Measurements from ENCODE around the gene PARP1.
A peak's percentile ranks its signal among the peaks of the same experiment; 100 is the strongest.

PARP1 gene

GRCh38 chr1:226429858-226430715, 22.2 kb upstream of the PARP1 start:
- H4K91ac ChIP-seq (ENCODE audit: low read length) = peak overlapping the region; percentile 28
- H3K27me3 ChIP-seq (ENCODE audit: control insufficient read depth in 1 of 2, insufficient read depth in 1 of 2, low read length in 2 of 2) = peaks cover 7 to 45% of the 10 kb centered on the region in 2 experiments
- no peak overlapping the region for H3K23ac ChIP-seq (ENCODE audit: low read length in 2 of 2)
- no peak overlapping the region for H3K4ac ChIP-seq (ENCODE audit: low read depth in 1 of 2, low read length in 2 of 2)
- no peaks in the 10 kb centered on the region for H3K9me3 ChIP-seq (ENCODE audit: control insufficient read depth, low read length)
- H3K4me2 ChIP-seq (ENCODE audit: low read length, poor library complexity, severe bottlenecking) = no peak overlapping the region
- no peak for DNase-seq
- H2BK12ac ChIP-seq (ENCODE audit: low read length in 2 of 2) = no peak overlapping the region
- no peak overlapping the region for H2BK5ac ChIP-seq (ENCODE audit: low read depth, low read length, poor library complexity, severe bottlenecking)
- no peak overlapping the region for H2AK5ac ChIP-seq (ENCODE audit: low read length, severe bottlenecking)
- peak overlapping the region in 1 of 2 experiments; percentile 6 for H3K14ac ChIP-seq (ENCODE audit: low read length in 2 of 2)
- no peak overlapping the region for H2BK15ac ChIP-seq (ENCODE audit: low read depth, poor library complexity, severe bottlenecking)
- no peak overlapping the region for H3K4me3 ChIP-seq (ENCODE audit: insufficient read depth in 1 of 2, low read depth in 1 of 2, low read length in 2 of 2)
- H3K9ac ChIP-seq (ENCODE audit: low read length) = no peak overlapping the region
- no peak overlapping the region for H3K27ac ChIP-seq (ENCODE audit: low read length, poor library complexity, severe bottlenecking)
- 88% methylated on average over 14 of the region's 14 CpGs for WGBS
- H3K79me1 ChIP-seq (replicated peaks; ENCODE audit: low read length, poor library complexity, severe bottlenecking) = no peaks in the 10 kb centered on the region
- H4K8ac ChIP-seq (ENCODE audit: low read length) = no peak overlapping the region
- no peaks in the 10 kb centered on the region for H3K36me3 ChIP-seq (ENCODE audit: control insufficient read depth in 1 of 2, insufficient read depth in 2 of 2, low read depth in 1 of 2, low read length in 2 of 2)
- H2BK120ac ChIP-seq (ENCODE audit: low read depth, low read length) = no peak overlapping the region
- H3K18ac ChIP-seq (ENCODE audit: low read depth in 1 of 2, low read length in 2 of 2) = no peak overlapping the region
- peaks cover 8% of the 10 kb centered on the region for H3K4me1 ChIP-seq (ENCODE audit: control insufficient read depth, insufficient read depth, low read depth, low read length)
- H2AFZ ChIP-seq (ENCODE audit: low read depth, low read length) = no peak overlapping the region

GRCh38 chr1:226428791-226429461, 21.0 kb upstream of the PARP1 start:
- no peak overlapping the region for H2BK15ac ChIP-seq (ENCODE audit: low read depth, poor library complexity, severe bottlenecking)
- H2BK12ac ChIP-seq (ENCODE audit: low read length in 2 of 2) = no peak overlapping the region
- H3K14ac ChIP-seq (ENCODE audit: low read length in 2 of 2) = peak overlapping the region in 1 of 2 experiments; percentile 1
- no peak overlapping the region for H2AFZ ChIP-seq (ENCODE audit: low read depth, low read length)
- peaks cover 10% of the 10 kb centered on the region for H3K4me1 ChIP-seq (ENCODE audit: control insufficient read depth, insufficient read depth, low read depth, low read length)
- WGBS = 25% methylated on average over 11 of the region's 12 CpGs
- DNase-seq = no peak
- H3K18ac ChIP-seq (ENCODE audit: low read depth in 1 of 2, low read length in 2 of 2) = no peak overlapping the region
- no peak overlapping the region for H3K4me3 ChIP-seq (ENCODE audit: insufficient read depth in 1 of 2, low read depth in 1 of 2, low read length in 2 of 2)
- H3K4me2 ChIP-seq (ENCODE audit: low read length, poor library complexity, severe bottlenecking) = peak overlapping the region; percentile 35
- no peak overlapping the region for H4K91ac ChIP-seq (ENCODE audit: low read length)
- no peak overlapping the region for H3K27ac ChIP-seq (ENCODE audit: low read length, poor library complexity, severe bottlenecking)
- H3K27me3 ChIP-seq (ENCODE audit: control insufficient read depth in 1 of 2, insufficient read depth in 1 of 2, low read length in 2 of 2) = peaks cover 7 to 43% of the 10 kb centered on the region in 2 experiments
- no peak overlapping the region for H3K9ac ChIP-seq (ENCODE audit: low read length)
- no peak overlapping the region for H3K23ac ChIP-seq (ENCODE audit: low read length in 2 of 2)
- no peak overlapping the region for H2BK5ac ChIP-seq (ENCODE audit: low read depth, low read length, poor library complexity, severe bottlenecking)
- no peaks in the 10 kb centered on the region for H3K9me3 ChIP-seq (ENCODE audit: control insufficient read depth, low read length)
- H2AK5ac ChIP-seq (ENCODE audit: low read length, severe bottlenecking) = no peak overlapping the region
- peak overlapping the region; percentile 14 for H4K8ac ChIP-seq (ENCODE audit: low read length)
- H3K36me3 ChIP-seq (ENCODE audit: control insufficient read depth in 1 of 2, insufficient read depth in 2 of 2, low read depth in 1 of 2, low read length in 2 of 2) = no peaks in the 10 kb centered on the region
- no peaks in the 10 kb centered on the region for H3K79me1 ChIP-seq (replicated peaks; ENCODE audit: low read length, poor library complexity, severe bottlenecking)
- no peak overlapping the region for H2BK120ac ChIP-seq (ENCODE audit: low read depth, low read length)
- no peak overlapping the region for H3K4ac ChIP-seq (ENCODE audit: low read depth in 1 of 2, low read length in 2 of 2)

- no peak for DNase-seq
- Histone ChIP-seq H3K79me1 (replicated peaks; ENCODE audit: low read length, poor library complexity, severe bottlenecking) (no peaks in the 10 kb centered on the region), H4K91ac (ENCODE audit: low read length) (no peak overlapping the region), H2BK120ac (ENCODE audit: low read depth, low read length) (no peak overlapping the region), H3K27me3 (ENCODE audit: control insufficient read depth in 1 of 2, insufficient read depth in 1 of 2, low read length in 2 of 2) (peaks cover 7 to 40% of the 10 kb centered on the region in 2 experiments), H3K4ac (ENCODE audit: low read depth in 1 of 2, low read length in 2 of 2) (no peak overlapping the region), H2BK15ac (ENCODE audit: low read depth, poor library complexity, severe bottlenecking) (no peak overlapping the region), H2BK5ac (ENCODE audit: low read depth, low read length, poor library complexity, severe bottlenecking) (no peak overlapping the region), H2BK12ac (ENCODE audit: low read length in 2 of 2) (no peak overlapping the region), H3K4me3 (ENCODE audit: insufficient read depth in 1 of 2, low read depth in 1 of 2, low read length in 2 of 2) (no peak overlapping the region), H3K4me2 (ENCODE audit: low read length, poor library complexity, severe bottlenecking) (no peak overlapping the region), H3K18ac (ENCODE audit: low read depth in 1 of 2, low read length in 2 of 2) (no peak overlapping the region), H3K36me3 (ENCODE audit: control insufficient read depth in 1 of 2, insufficient read depth in 2 of 2, low read depth in 1 of 2, low read length in 2 of 2) (no peaks in the 10 kb centered on the region), H3K9me3 (ENCODE audit: control insufficient read depth, low read length) (no peaks in the 10 kb centered on the region), H3K14ac (ENCODE audit: low read length in 2 of 2) (no peak overlapping the region), H2AK5ac (ENCODE audit: low read length, severe bottlenecking) (no peak overlapping the region), H3K23ac (ENCODE audit: low read length in 2 of 2) (no peak overlapping the region), H4K8ac (ENCODE audit: low read length) (no peak overlapping the region), H3K4me1 (ENCODE audit: control insufficient read depth, insufficient read depth, low read depth, low read length) (peaks cover 10% of the 10 kb centered on the region), H2AFZ (ENCODE audit: low read depth, low read length) (no peak overlapping the region), H3K27ac (ENCODE audit: low read length, poor library complexity, severe bottlenecking) (no peak overlapping the region), H3K9ac (ENCODE audit: low read length) (no peak overlapping the region)
- 68% methylated on average over 5 of the region's 5 CpGs for WGBS
Observed at GRCh38 chr1:226428348-226428747, 20.5 kb upstream of the PARP1 start.

DNA sequence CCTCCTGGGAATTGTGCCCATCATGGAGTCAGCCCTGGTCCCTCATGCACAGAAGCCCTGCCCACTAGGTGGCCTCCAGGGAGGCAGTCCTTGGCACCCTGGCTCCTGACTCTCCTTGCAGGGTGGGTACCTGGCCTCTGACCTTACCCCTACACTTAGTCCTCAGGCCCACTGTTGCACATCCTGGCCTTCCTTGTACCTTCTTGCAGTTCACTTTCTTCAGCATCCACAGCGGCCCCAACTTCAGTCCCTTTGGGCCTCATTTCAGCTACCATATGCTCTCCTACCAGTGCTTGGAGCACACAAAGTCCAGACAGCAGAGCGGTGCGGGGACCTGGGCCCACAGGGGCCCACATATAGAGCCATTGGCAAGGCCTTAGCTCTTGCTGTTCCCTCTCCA, 19.2 kb upstream of the PARP1 start:
- no peak overlapping the region for H2BK120ac ChIP-seq (ENCODE audit: low read depth, low read length)
- H3K14ac ChIP-seq (ENCODE audit: low read length in 2 of 2) = no peak overlapping the region
- H4K91ac ChIP-seq (ENCODE audit: low read length) = no peak overlapping the region
- WGBS = 94% methylated on average over 3 of the region's 3 CpGs
- peaks cover 10% of the 10 kb centered on the region for H3K4me1 ChIP-seq (ENCODE audit: control insufficient read depth, insufficient read depth, low read depth, low read length)
- peaks cover 7 to 37% of the 10 kb centered on the region in 2 experiments for H3K27me3 ChIP-seq (ENCODE audit: control insufficient read depth in 1 of 2, insufficient read depth in 1 of 2, low read length in 2 of 2)
- no peak overlapping the region for H4K8ac ChIP-seq (ENCODE audit: low read length)
- H2AFZ ChIP-seq (ENCODE audit: low read depth, low read length) = no peak overlapping the region
- H3K9ac ChIP-seq (ENCODE audit: low read length) = no peak overlapping the region
- no peak overlapping the region for H2AK5ac ChIP-seq (ENCODE audit: low read length, severe bottlenecking)
- no peak overlapping the region for H3K23ac ChIP-seq (ENCODE audit: low read length in 2 of 2)
- H2BK15ac ChIP-seq (ENCODE audit: low read depth, poor library complexity, severe bottlenecking) = no peak overlapping the region
- H3K4ac ChIP-seq (ENCODE audit: low read depth in 1 of 2, low read length in 2 of 2) = no peak overlapping the region
- H3K4me3 ChIP-seq (ENCODE audit: insufficient read depth in 1 of 2, low read depth in 1 of 2, low read length in 2 of 2) = no peak overlapping the region
- no peak overlapping the region for H3K18ac ChIP-seq (ENCODE audit: low read depth in 1 of 2, low read length in 2 of 2)
- H2BK5ac ChIP-seq (ENCODE audit: low read depth, low read length, poor library complexity, severe bottlenecking) = no peak overlapping the region
- H3K36me3 ChIP-seq (ENCODE audit: control insufficient read depth in 1 of 2, insufficient read depth in 2 of 2, low read depth in 1 of 2, low read length in 2 of 2) = no peaks in the 10 kb centered on the region
- H3K4me2 ChIP-seq (ENCODE audit: low read length, poor library complexity, severe bottlenecking) = no peak overlapping the region
- no peak for DNase-seq
- no peaks in the 10 kb centered on the region for H3K9me3 ChIP-seq (ENCODE audit: control insufficient read depth, low read length)
- no peaks in the 10 kb centered on the region for H3K79me1 ChIP-seq (replicated peaks; ENCODE audit: low read length, poor library complexity, severe bottlenecking)
- H3K27ac ChIP-seq (ENCODE audit: low read length, poor library complexity, severe bottlenecking) = no peak overlapping the region
- no peak overlapping the region for H2BK12ac ChIP-seq (ENCODE audit: low read length in 2 of 2)

Measured in mesenchymal stem cell (in vitro differentiated cells and primary cell).